ENCODE results near the gene FADS2.

The FADS2 gene

DNA sequence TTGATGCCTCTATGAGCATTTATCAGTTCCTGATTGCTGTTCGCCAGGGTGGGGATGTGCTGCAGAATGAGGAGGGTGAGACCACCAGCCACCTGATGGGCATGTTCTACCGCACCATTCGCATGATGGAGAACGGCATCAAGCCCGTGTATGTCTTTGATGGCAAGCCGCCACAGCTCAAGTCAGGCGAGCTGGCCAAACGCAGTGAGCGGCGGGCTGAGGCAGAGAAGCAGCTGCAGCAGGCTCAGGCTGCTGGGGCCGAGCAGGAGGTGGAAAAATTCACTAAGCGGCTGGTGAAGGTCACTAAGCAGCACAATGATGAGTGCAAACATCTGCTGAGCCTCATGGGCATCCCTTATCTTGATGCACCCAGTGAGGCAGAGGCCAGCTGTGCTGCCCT is 32.6 kb upstream of the FADS2 start:
- ChIA-PET CTCF (interaction anchor here (1.1 kb wide), 1 partner anchor 46 kb away, joined by 3 read pairs; no protein-coding TSS in a partner anchor), POLR2A (interaction anchor here (0.9 kb wide), 1 partner anchor 38 kb away, joined by 3 read pairs; no protein-coding TSS in a partner anchor)
- no peak for TF ChIP-seq ZNF384 (IDR thresholded peaks at IDR 0.05)
- DNase-seq (ENCODE audit: extremely low spot score): no peak

DNA sequence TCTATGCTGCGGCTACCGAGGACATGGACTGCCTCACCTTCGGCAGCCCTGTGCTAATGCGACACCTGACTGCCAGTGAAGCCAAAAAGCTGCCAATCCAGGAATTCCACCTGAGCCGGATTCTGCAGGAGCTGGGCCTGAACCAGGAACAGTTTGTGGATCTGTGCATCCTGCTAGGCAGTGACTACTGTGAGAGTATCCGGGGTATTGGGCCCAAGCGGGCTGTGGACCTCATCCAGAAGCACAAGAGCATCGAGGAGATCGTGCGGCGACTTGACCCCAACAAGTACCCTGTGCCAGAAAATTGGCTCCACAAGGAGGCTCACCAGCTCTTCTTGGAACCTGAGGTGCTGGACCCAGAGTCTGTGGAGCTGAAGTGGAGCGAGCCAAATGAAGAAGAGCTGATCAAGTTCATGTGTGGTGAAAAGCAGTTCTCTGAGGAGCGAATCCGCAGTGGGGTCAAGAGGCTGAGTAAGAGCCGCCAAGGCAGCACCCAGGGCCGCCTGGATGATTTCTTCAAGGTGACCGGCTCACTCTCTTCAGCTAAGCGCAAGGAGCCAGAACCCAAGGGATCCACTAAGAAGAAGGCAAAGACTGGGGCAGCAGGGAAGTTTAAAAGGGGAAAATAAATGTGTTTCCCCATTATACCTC is 32.1 kb upstream of the FADS2 start:
- no peak for TF ChIP-seq BHLHE40 (IDR thresholded peaks at IDR 0.05; ENCODE audit: borderline replicate concordance)
- no peak for TF ChIP-seq ELF4 (IDR thresholded peaks at IDR 0.05)
- TF ChIP-seq FOXA1 (IDR thresholded peaks at IDR 0.05): no peak
- no peak for TF ChIP-seq FOXK2 (IDR thresholded peaks at IDR 0.05)
- TF ChIP-seq LEF1 (IDR thresholded peaks at IDR 0.05; ENCODE audit: borderline replicate concordance): no peak
- no peak for TF ChIP-seq HDGF (IDR thresholded peaks at IDR 0.05; ENCODE audit: borderline replicate concordance)
- TF ChIP-seq, protein P1, sequence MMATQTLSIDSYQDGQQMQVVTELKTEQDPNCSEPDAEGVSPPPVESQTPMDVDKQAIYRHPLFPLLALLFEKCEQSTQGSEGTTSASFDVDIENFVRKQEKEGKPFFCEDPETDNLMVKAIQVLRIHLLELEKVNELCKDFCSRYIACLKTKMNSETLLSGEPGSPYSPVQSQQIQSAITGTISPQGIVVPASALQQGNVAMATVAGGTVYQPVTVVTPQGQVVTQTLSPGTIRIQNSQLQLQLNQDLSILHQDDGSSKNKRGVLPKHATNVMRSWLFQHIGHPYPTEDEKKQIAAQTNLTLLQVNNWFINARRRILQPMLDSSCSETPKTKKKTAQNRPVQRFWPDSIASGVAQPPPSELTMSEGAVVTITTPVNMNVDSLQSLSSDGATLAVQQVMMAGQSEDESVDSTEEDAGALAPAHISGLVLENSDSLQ (IDR thresholded peaks at IDR 0.05): no peak
- TF ChIP-seq L3MBTL2 (conservative IDR thresholded peaks at IDR 0.05): no peak
- no peak for DNase-seq (ENCODE audit: extremely low spot score)
- CTCF ChIA-PET: interaction anchor here (0.9 to 2.4 kb wide), 4 partner anchors 18 to 150 kb away, joined by 3 to 15 read pairs (median 3); no protein-coding TSS in a partner anchor
- POLR2A ChIA-PET: interaction anchor here (0.9 to 3.3 kb wide), 2 partner anchors 19 to 38 kb away, joined by 3 to 16 read pairs; no protein-coding TSS in a partner anchor

DNA sequence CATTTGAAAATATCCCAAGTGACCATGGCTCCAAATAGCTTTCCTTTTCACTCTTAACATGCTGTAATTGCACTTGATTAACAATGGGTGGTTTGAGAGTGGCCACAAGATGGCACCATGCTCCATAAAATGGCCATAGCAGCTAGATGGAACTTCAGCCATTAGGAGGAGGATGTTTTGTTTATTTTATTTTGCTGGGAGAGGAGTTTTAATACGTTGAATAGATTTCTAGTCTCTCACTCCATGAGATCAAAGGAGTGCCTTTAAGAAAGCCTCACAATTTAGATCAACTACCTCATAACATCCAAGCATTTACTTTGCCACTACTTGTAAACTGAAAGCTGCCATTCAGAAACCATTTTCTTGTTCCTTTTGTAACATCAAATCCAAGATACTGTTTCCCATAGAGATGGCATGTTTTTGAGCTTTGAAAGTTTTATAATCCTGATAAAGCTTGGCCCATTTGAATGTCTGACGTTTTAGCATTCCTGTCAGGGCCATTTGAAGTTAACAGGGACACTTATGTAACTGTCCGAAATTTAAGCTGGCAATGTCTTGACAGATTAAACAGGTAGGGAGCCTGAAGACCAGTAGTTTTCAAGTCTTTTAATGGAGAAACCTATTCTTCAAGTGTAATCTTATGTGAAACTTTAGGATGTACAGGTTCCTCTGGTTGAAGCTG is 30.7 kb upstream of the FADS2 start:
- peak; percentile 62 for DNase-seq (ENCODE audit: extremely low spot score)
- TF ChIP-seq, protein P1 (IDR thresholded peaks at IDR 0.05): 0 out of 2 replicates have a peak, but pooled peaks have one; percentile 2
- TF ChIP-seq LEF1 (IDR thresholded peaks at IDR 0.05; ENCODE audit: borderline replicate concordance): peak; percentile 56; the same call in 1 of the 2 replicates
- TF ChIP-seq SUZ12 (IDR thresholded peaks at IDR 0.05): no peak
- TF ChIP-seq CTBP1 (IDR thresholded peaks at IDR 0.05; ENCODE audit: borderline replicate concordance): no peak
- POLR2A ChIA-PET: interaction anchor here (0.7 to 3.3 kb wide), 4 partner anchors 17 to 776 kb away, joined by 3 to 16 read pairs (median 4); partner anchors contain the start of genes EEF1G and FADS2
- CTCF ChIA-PET: interaction anchor here (0.6 to 2.4 kb wide), 17 partner anchors 8 to 656 kb away, joined by 3 to 15 read pairs (median 3); no protein-coding TSS in a partner anchor

DNA sequence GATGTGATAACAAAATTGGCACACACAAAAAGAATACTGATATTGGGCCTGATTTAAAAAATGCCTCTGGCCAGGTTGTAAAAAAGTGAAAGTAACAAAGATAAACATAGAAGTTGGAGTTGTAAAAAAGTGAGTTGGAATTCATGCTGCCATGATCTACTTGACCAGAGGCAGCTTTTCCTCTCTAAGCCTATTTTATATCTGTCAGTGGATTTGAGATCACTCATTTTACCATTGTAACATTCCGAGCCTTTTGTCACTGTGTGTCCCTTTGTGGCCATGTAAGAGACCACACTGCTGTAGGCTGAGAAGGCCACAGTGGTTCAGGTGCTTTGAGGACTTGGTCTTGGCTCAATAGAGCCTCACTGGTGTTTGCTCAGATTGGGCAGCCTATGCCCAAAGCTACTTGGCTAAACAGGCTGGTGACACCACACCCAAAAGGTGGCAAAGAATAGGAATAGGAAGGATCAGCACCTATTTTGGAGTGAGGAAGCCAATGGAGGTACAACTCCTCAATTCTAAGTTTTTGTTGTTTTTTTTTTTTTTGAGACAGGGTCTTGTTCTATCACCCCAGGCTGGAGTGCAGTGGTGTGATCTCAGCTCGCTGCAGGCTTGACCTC is 28.3 kb upstream of the FADS2 start:
- ChIA-PET POLR2A (interaction anchor here (1.3 to 2.2 kb wide), 2 partner anchors 16 to 29 kb away, joined by 3 to 6 read pairs; partner anchors contain the start of gene FADS2), CTCF (interaction anchor here (1.0 kb wide), 1 partner anchor 99 kb away, joined by 4 read pairs; no protein-coding TSS in a partner anchor)
- no peak for DNase-seq (ENCODE audit: extremely low spot score)
- TF ChIP-seq LEF1 (IDR thresholded peaks at IDR 0.05; ENCODE audit: borderline replicate concordance) (no peak), TARDBP (IDR thresholded peaks at IDR 0.05) (no peak), HDGF (IDR thresholded peaks at IDR 0.05; ENCODE audit: borderline replicate concordance) (no peak), ARNT (IDR thresholded peaks at IDR 0.05) (no peak), SP1 (IDR thresholded peaks at IDR 0.05) (no peak), CTBP1 (IDR thresholded peaks at IDR 0.05; ENCODE audit: borderline replicate concordance) (no peak), FOXM1 (IDR thresholded peaks at IDR 0.05; ENCODE audit: borderline replicate concordance) (no peak), SUZ12 (IDR thresholded peaks at IDR 0.05) (no peak), BHLHE40 (IDR thresholded peaks at IDR 0.05; ENCODE audit: borderline replicate concordance) (no peak), ZNF384 (IDR thresholded peaks at IDR 0.05) (no peak), L3MBTL2 (conservative IDR thresholded peaks at IDR 0.05) (no peak), FOXA1 (IDR thresholded peaks at IDR 0.05) (no peak), ELF4 (IDR thresholded peaks at IDR 0.05) (no peak), NFRKB (IDR thresholded peaks at IDR 0.05) (no peak), FOXK2 (IDR thresholded peaks at IDR 0.05) (no peak)
- TF ChIP-seq, protein P1 (IDR thresholded peaks at IDR 0.05): no peak

DNA sequence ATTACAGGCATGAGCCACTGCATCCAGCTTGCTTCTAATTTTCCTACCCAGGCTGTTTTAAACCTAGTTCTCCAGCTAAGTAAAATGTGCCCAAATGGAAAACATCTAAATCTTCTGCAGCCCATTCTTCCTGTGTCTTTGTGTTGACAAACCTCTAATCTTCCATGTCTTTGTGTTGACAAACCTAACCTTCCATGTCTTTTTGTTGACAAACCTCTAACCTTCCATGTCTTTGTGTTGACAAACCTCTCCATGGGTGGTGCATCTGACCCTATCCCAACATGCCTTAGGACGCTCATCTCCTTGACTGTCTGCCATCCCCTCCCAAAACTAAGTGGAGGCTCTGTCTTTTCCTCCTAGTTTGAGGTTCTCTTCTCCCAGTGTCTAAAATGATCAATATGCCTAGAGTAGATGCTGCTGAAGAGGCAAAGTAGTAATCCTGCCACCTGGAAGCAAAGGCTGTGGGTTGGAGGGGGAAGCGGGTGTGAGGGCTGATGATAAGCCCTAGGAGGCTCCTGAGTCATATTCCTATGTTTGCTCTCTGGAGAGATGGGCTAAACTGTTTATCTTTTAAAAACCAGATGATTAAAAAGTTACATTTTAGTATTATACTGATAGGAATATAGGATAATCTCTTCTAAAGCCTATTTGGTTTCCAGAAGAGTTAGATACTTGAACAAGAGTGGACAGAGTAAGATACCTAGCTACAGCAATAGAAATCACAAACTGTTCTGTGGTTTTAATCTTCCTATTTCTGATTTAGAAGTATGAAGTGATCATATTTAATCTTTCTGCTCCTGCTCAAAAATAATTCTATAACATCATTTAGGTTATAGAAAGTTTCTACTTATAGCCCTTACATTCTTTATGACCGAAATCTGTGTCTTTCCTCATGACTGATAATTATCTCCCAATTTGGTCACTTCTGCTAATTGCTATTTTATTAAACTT is 27.5 kb upstream of the FADS2 start:
- ChIA-PET CTCF (interaction anchor here (1.0 kb wide), 1 partner anchor 306 kb away, joined by 4 read pairs; no protein-coding TSS in a partner anchor), POLR2A (interaction anchor here (1.2 to 2.2 kb wide), 4 partner anchors 8 to 28 kb away, joined by 3 to 6 read pairs (median 4); partner anchors contain the start of genes FADS1, FADS2, FEN1 and TMEM258)
- no peak for DNase-seq (ENCODE audit: extremely low spot score)
- TF ChIP-seq LEF1 (IDR thresholded peaks at IDR 0.05; ENCODE audit: borderline replicate concordance) (no peak), SUZ12 (IDR thresholded peaks at IDR 0.05) (no peak), CTBP1 (IDR thresholded peaks at IDR 0.05; ENCODE audit: borderline replicate concordance) (no peak), TARDBP (IDR thresholded peaks at IDR 0.05) (no peak), FOXK2 (IDR thresholded peaks at IDR 0.05) (no peak), FOXA1 (IDR thresholded peaks at IDR 0.05) (no peak), SP1 (IDR thresholded peaks at IDR 0.05) (no peak), L3MBTL2 (conservative IDR thresholded peaks at IDR 0.05) (no peak), FOXM1 (IDR thresholded peaks at IDR 0.05; ENCODE audit: borderline replicate concordance) (no peak), HDGF (IDR thresholded peaks at IDR 0.05; ENCODE audit: borderline replicate concordance) (no peak), NFRKB (IDR thresholded peaks at IDR 0.05) (no peak), ZNF384 (IDR thresholded peaks at IDR 0.05) (no peak), ARNT (IDR thresholded peaks at IDR 0.05) (no peak), BHLHE40 (IDR thresholded peaks at IDR 0.05; ENCODE audit: borderline replicate concordance) (no peak), ELF4 (IDR thresholded peaks at IDR 0.05) (no peak)
- TF ChIP-seq, protein P1 (IDR thresholded peaks at IDR 0.05): no peak

Data from HEK293T (cell line).